CD8-positive, alpha-beta memory T cell (primary cell): ENCODE measurements around the gene OXNAD1. TPM values are rescaled to one million over a fixed set of nuclear protein-coding genes. Genes with fewer than 3 reads are reported as not detected.

Source experiments
- CTCF ChIA-PET: fragments of 350-600 bp; sonication (Branson Sonifier 250); formaldehyde crosslinking; loops from one replicate; lab custom pipeline; 2021; ENCODE audit warnings: antibody characterized with exemption; lab: Charles Lee
- POLR2A ChIA-PET: fragments of 350-600 bp; sonication (Branson Sonifier 250); formaldehyde crosslinking; loops from one replicate; lab custom pipeline; 2021; ENCODE audit warnings: antibody characterized with exemption; lab: Charles Lee
- DNase-seq, 5 donors: peaks; one replicate each; pipeline versions ENCODE4 v3.0.0 to v3.0.0-alpha.2; 2020 to 2022; ENCODE audit warnings: mixed read lengths in 1 of 5
- H3K27ac ChIP-seq: one replicate; pipeline ENCODE4 v1.7.0; 2013; ENCODE audit warnings: low read depth, mild to moderate bottlenecking, low read length, moderate library complexity
- H3K27me3 ChIP-seq: 2 replicates; pipeline ENCODE4 v1.7.0; 2013; ENCODE audit warnings: low read length, mild to moderate bottlenecking; ENCODE audit not compliant: insufficient read depth, poor library complexity, severe bottlenecking
- H3K36me3 ChIP-seq: 2 replicates; pipeline ENCODE4 v1.7.0; 2013; ENCODE audit warnings: mild to moderate bottlenecking, low read length, moderate library complexity; ENCODE audit not compliant: insufficient read depth
- H3K4me1 ChIP-seq: 2 replicates; pipeline ENCODE4 v1.7.0; 2013; ENCODE audit warnings: mild to moderate bottlenecking, low read length, moderate library complexity; ENCODE audit not compliant: insufficient read depth
- H3K4me3 ChIP-seq: 2 replicates; pipeline ENCODE4 v1.7.0; 2013; ENCODE audit warnings: mild to moderate bottlenecking, low read length
- H3K9me3 ChIP-seq: 2 replicates; pipeline ENCODE4 v1.7.0; 2013; ENCODE audit warnings: mild to moderate bottlenecking, low read length
- H3K27ac Mint-ChIP-seq, 8 donors: one replicate each; pipeline ENCODE4 v1.8.0; 2020 to 2021; ENCODE audit warnings: mixed read lengths in 8 of 8, mild to moderate bottlenecking in 6 of 8, inconsistent platforms in 3 of 8, moderate library complexity in 3 of 8
- H3K27me3 Mint-ChIP-seq, 2 donors: one replicate each; pipeline ENCODE4 v1.8.0; 2020 to 2021; ENCODE audit warnings: mixed read lengths in 2 of 2, mild to moderate bottlenecking in 1 of 2, moderate library complexity in 1 of 2
- H3K36me3 Mint-ChIP-seq, 3 donors: one replicate each; pipeline ENCODE4 v1.8.0; 2020 to 2021; ENCODE audit warnings: mixed read lengths in 3 of 3, inconsistent platforms in 1 of 3, mild to moderate bottlenecking in 1 of 3
- H3K4me1 Mint-ChIP-seq, 3 donors: one replicate each; pipeline ENCODE4 v1.8.0; 2020 to 2021; ENCODE audit warnings: mixed read lengths in 3 of 3, inconsistent platforms in 1 of 3, mild to moderate bottlenecking in 1 of 3
- H3K4me3 Mint-ChIP-seq, 7 donors: one replicate each; pipeline ENCODE4 v1.8.0; 2020 to 2021; ENCODE audit warnings: mixed read lengths in 7 of 7, mild to moderate bottlenecking in 6 of 7, moderate library complexity in 4 of 7, inconsistent platforms in 2 of 7
- H3K9me3 Mint-ChIP-seq, 5 donors: one replicate each; pipeline ENCODE4 v1.8.0; 2020 to 2022; ENCODE audit warnings: mixed read lengths in 5 of 5, mild to moderate bottlenecking in 3 of 5, moderate library complexity in 2 of 5, inconsistent platforms in 1 of 5
- polyA plus RNA-seq: library from polyadenylated mRNA; unstranded; fragments of 300-500 nt; fragmentation: Illumina TruSeq; gene quantifications from one replicate; pipeline ENCODE4 v1.2.3, GENCODE V29; 2021
- total RNA-seq, 2 experiments: library from RNA; stranded (reverse); gene quantifications; one replicate each; pipeline ENCODE4 v1.2.3, GENCODE V29; 2021

The OXNAD1 gene
- total and polyA plus RNA-seq, 3 experiments from 2014 or later: 28.6 to 64.2 (median 30.1) TPM

DNA sequence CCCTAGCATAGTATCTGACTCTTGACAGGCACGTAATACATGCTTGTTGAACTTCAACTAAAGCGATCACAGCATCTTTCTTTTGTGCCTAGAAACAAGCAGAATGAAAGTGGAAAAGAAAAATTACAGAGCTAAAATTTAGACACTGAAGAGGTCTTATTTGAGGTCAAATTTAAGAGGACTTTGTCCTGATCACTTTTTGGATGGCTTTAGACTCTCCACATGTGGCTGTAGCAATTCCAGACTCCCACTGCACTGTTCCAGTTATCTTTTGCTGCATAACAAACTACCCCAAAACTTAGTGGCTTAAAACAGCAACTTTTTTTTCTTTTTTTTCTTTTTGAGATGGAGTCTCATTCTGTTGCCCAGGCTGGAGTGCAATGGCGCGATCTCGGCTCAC is 23.8 kb upstream of the OXNAD1 start:
- Mint-ChIP-seq H3K4me1 (no peaks in the 10 kb centered on the region), H3K9me3 (no peaks in the 10 kb centered on the region), H3K4me3 (no peak overlapping the region), H3K27ac (no peak overlapping the region), H3K36me3 (no peaks in the 10 kb centered on the region), H3K27me3 (no peaks in the 10 kb centered on the region)
- Histone ChIP-seq H3K36me3 (no peaks in the 10 kb centered on the region), H3K9me3 (no peaks in the 10 kb centered on the region), H3K4me1 (no peaks in the 10 kb centered on the region), H3K4me3 (no peak overlapping the region), H3K27me3 (no peaks in the 10 kb centered on the region), H3K27ac (no peak overlapping the region)
- CTCF ChIA-PET: no interaction called here
- no peak for DNase-seq
- POLR2A ChIA-PET: no interaction called here

GRCh38 chr3:16242177-16242576 is 22.8 kb upstream of the OXNAD1 start:
- DNase-seq: no peak
- CTCF ChIA-PET: interaction anchor here (0.9 kb wide), 1 partner anchor 8 kb away, joined by 3 read pairs; no protein-coding TSS in a partner anchor
- Mint-ChIP-seq H3K4me3 (no peak overlapping the region), H3K27ac (no peak overlapping the region), H3K9me3 (no peaks in the 10 kb centered on the region), H3K4me1 (peaks cover 2 to 5% (median 3%) of the 10 kb centered on the region in 3 donors), H3K27me3 (no peaks in the 10 kb centered on the region), H3K36me3 (no peaks in the 10 kb centered on the region)
- Histone ChIP-seq H3K27ac (no peak overlapping the region), H3K4me3 (no peak overlapping the region), H3K4me1 (no peaks in the 10 kb centered on the region), H3K36me3 (no peaks in the 10 kb centered on the region), H3K9me3 (no peaks in the 10 kb centered on the region), H3K27me3 (no peaks in the 10 kb centered on the region)
- POLR2A ChIA-PET: no interaction called here

GRCh38 chr3:16243706-16244490 is 21.1 kb upstream of the OXNAD1 start:
- H3K27me3 ChIP-seq: no peaks in the 10 kb centered on the region
- ChIA-PET CTCF (interaction anchor here (0.8 to 1.5 kb wide), 4 partner anchors 10 to 66 kb away, joined by 3 read pairs; no protein-coding TSS in a partner anchor), POLR2A (no interaction called here)
- no peaks in the 10 kb centered on the region for H3K9me3 Mint-ChIP-seq
- no peaks in the 10 kb centered on the region for H3K9me3 ChIP-seq
- no peak overlapping the region for H3K4me3 ChIP-seq
- no peak overlapping the region for H3K4me3 Mint-ChIP-seq
- H3K36me3 Mint-ChIP-seq: no peaks in the 10 kb centered on the region
- no peak for DNase-seq
- no peaks in the 10 kb centered on the region for H3K4me1 ChIP-seq
- no peak overlapping the region for H3K27ac Mint-ChIP-seq
- no peaks in the 10 kb centered on the region for H3K27me3 Mint-ChIP-seq
- H3K4me1 Mint-ChIP-seq: peaks cover 6 to 11% (median 9%) of the 10 kb centered on the region in 3 donors
- no peak overlapping the region for H3K27ac ChIP-seq
- H3K36me3 ChIP-seq: no peaks in the 10 kb centered on the region

- no peaks in the 10 kb centered on the region for H3K9me3 Mint-ChIP-seq
Observed at GRCh38 chr3:16245609-16246008, 19.4 kb upstream of the OXNAD1 start.

GRCh38 chr3:16247282-16248061 is 17.5 kb upstream of the OXNAD1 start:
- CTCF ChIA-PET: interaction anchor here (0.7 to 2.0 kb wide), 6 partner anchors 11 to 431 kb away, joined by 3 to 8 read pairs (median 4); partner anchors contain the start of genes DPH3 and OXNAD1
- peak overlapping the region in 1 of 8 donors; percentile 18 for H3K27ac Mint-ChIP-seq
- Histone ChIP-seq H3K36me3 (no peaks in the 10 kb centered on the region), H3K27me3 (no peaks in the 10 kb centered on the region), H3K27ac (no peak overlapping the region), H3K4me1 (no peaks in the 10 kb centered on the region), H3K4me3 (no peak overlapping the region), H3K9me3 (no peaks in the 10 kb centered on the region)
- H3K4me3 Mint-ChIP-seq: peak overlapping the region in 2 of 7 donors; percentile 30 to 84
- DNase-seq: peak; percentile 64 to 83 (median 67)
- no peaks in the 10 kb centered on the region for H3K36me3 Mint-ChIP-seq
- POLR2A ChIA-PET: no interaction called here
- no peaks in the 10 kb centered on the region for H3K27me3 Mint-ChIP-seq
- peaks cover 6 to 11% (median 9%) of the 10 kb centered on the region in 3 donors for H3K4me1 Mint-ChIP-seq
- no peaks in the 10 kb centered on the region for H3K9me3 Mint-ChIP-seq

More at GRCh38 chr3:16245609-16246008, 19.4 kb upstream of the OXNAD1 start:
- H3K9me3 ChIP-seq: no peaks in the 10 kb centered on the region
- CTCF ChIA-PET: interaction anchor here (0.9 to 1.3 kb wide), 2 partner anchors 18 to 198 kb away, joined by 3 read pairs; no protein-coding TSS in a partner anchor
- no peaks in the 10 kb centered on the region for H3K36me3 ChIP-seq
- H3K4me1 ChIP-seq: no peaks in the 10 kb centered on the region
- H3K27me3 ChIP-seq: no peaks in the 10 kb centered on the region
- Mint-ChIP-seq H3K27ac (no peak overlapping the region), H3K4me1 (peaks cover 6 to 11% (median 9%) of the 10 kb centered on the region in 3 donors), H3K4me3 (no peak overlapping the region), H3K27me3 (no peaks in the 10 kb centered on the region), H3K36me3 (no peaks in the 10 kb centered on the region)
- H3K4me3 ChIP-seq: no peak overlapping the region
- POLR2A ChIA-PET: no interaction called here
- DNase-seq: no peak
- H3K27ac ChIP-seq: no peak overlapping the region

GRCh38 chr3:16248556-16248955 is 16.5 kb upstream of the OXNAD1 start:
- Histone ChIP-seq H3K9me3 (no peaks in the 10 kb centered on the region), H3K27ac (no peak overlapping the region), H3K4me1 (no peaks in the 10 kb centered on the region), H3K27me3 (no peaks in the 10 kb centered on the region), H3K36me3 (no peaks in the 10 kb centered on the region), H3K4me3 (no peak overlapping the region)
- no peak overlapping the region for H3K4me3 Mint-ChIP-seq
- no peaks in the 10 kb centered on the region for H3K27me3 Mint-ChIP-seq
- peaks cover 6 to 11% (median 9%) of the 10 kb centered on the region in 3 donors for H3K4me1 Mint-ChIP-seq
- H3K9me3 Mint-ChIP-seq: no peaks in the 10 kb centered on the region
- H3K36me3 Mint-ChIP-seq: no peaks in the 10 kb centered on the region
- CTCF ChIA-PET: interaction anchor here (0.7 to 2.0 kb wide), 4 partner anchors 10 to 432 kb away, joined by 3 to 6 read pairs (median 4); partner anchors contain the start of genes DPH3 and OXNAD1
- POLR2A ChIA-PET: no interaction called here
- DNase-seq: no peak
- no peak overlapping the region for H3K27ac Mint-ChIP-seq

GRCh38 chr3:16249336-16249735 is 15.7 kb upstream of the OXNAD1 start:
- Mint-ChIP-seq H3K4me3 (no peak overlapping the region), H3K36me3 (no peaks in the 10 kb centered on the region), H3K27me3 (no peaks in the 10 kb centered on the region), H3K27ac (no peak overlapping the region), H3K9me3 (no peaks in the 10 kb centered on the region), H3K4me1 (peaks cover 6 to 11% (median 9%) of the 10 kb centered on the region in 3 donors)
- no peaks in the 10 kb centered on the region for H3K4me1 ChIP-seq
- no peak overlapping the region for H3K4me3 ChIP-seq
- CTCF ChIA-PET: interaction anchor here (1.1 kb wide), 1 partner anchor 9 kb away, joined by 3 read pairs; no protein-coding TSS in a partner anchor
- POLR2A ChIA-PET: no interaction called here
- no peaks in the 10 kb centered on the region for H3K9me3 ChIP-seq
- H3K36me3 ChIP-seq: no peaks in the 10 kb centered on the region
- H3K27me3 ChIP-seq: no peaks in the 10 kb centered on the region
- H3K27ac ChIP-seq: no peak overlapping the region
- DNase-seq: no peak

GRCh38 chr3:16249886-16250285 is 15.1 kb upstream of the OXNAD1 start:
- no peak overlapping the region for H3K27ac ChIP-seq
- no peak overlapping the region for H3K27ac Mint-ChIP-seq
- no peaks in the 10 kb centered on the region for H3K4me1 ChIP-seq
- ChIA-PET POLR2A (no interaction called here), CTCF (no interaction called here)
- no peaks in the 10 kb centered on the region for H3K9me3 Mint-ChIP-seq
- H3K36me3 Mint-ChIP-seq: no peaks in the 10 kb centered on the region
- no peaks in the 10 kb centered on the region for H3K36me3 ChIP-seq
- no peaks in the 10 kb centered on the region for H3K9me3 ChIP-seq
- no peak overlapping the region for H3K4me3 ChIP-seq
- no peaks in the 10 kb centered on the region for H3K27me3 ChIP-seq
- H3K4me3 Mint-ChIP-seq: no peak overlapping the region
- no peaks in the 10 kb centered on the region for H3K27me3 Mint-ChIP-seq
- DNase-seq: no peak
- H3K4me1 Mint-ChIP-seq: peaks cover 6 to 13% (median 9%) of the 10 kb centered on the region in 3 donors
